ENCODE results near the gene ASTL.

- TF ChIP-seq, protein P1, sequence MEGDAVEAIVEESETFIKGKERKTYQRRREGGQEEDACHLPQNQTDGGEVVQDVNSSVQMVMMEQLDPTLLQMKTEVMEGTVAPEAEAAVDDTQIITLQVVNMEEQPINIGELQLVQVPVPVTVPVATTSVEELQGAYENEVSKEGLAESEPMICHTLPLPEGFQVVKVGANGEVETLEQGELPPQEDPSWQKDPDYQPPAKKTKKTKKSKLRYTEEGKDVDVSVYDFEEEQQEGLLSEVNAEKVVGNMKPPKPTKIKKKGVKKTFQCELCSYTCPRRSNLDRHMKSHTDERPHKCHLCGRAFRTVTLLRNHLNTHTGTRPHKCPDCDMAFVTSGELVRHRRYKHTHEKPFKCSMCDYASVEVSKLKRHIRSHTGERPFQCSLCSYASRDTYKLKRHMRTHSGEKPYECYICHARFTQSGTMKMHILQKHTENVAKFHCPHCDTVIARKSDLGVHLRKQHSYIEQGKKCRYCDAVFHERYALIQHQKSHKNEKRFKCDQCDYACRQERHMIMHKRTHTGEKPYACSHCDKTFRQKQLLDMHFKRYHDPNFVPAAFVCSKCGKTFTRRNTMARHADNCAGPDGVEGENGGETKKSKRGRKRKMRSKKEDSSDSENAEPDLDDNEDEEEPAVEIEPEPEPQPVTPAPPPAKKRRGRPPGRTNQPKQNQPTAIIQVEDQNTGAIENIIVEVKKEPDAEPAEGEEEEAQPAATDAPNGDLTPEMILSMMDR (conservative IDR thresholded peaks at IDR 0.05) = no peak
- no peak for TF ChIP-seq ZFX (IDR thresholded peaks at IDR 0.05)
Measured at GRCh38 chr2:96143231-96143847, 5.0 kb upstream of the ASTL start.
